Vagina (tissue), 2 donors: ENCODE measurements around the gene ACAN. TPM values are rescaled to one million over a fixed set of nuclear protein-coding genes. Genes with fewer than 3 reads are reported as not detected.

Experiments used
- DNase-seq, 2 donors: peaks; one replicate each; pipeline ENCODE4 v3.0.0-alpha.2; 2017; ENCODE audit errors: extremely low spot score in 2 of 2
- H3K27ac ChIP-seq: fragments of 200-600 bp; sonication (generic); one replicate; pipeline ENCODE4 v1.5.1; 2019
- H3K27me3 ChIP-seq: fragments of 200-600 bp; sonication (generic); one replicate; pipeline ENCODE4 v1.5.1; 2019
- H3K36me3 ChIP-seq, 2 donors: fragments of 200-600 bp; sonication (generic); one replicate each; pipeline ENCODE4 v1.5.1; 2017 to 2019
- H3K4me1 ChIP-seq: fragments of 200-600 bp; sonication (generic); one replicate; pipeline ENCODE4 v1.5.1; 2019
- H3K4me3 ChIP-seq, 2 donors: fragments of 200-600 bp; sonication (generic); 1 replicate in 1 of 2; 2 replicates in 1 of 2; pipeline ENCODE4 v1.5.1; 2016 to 2019
- H3K9me3 ChIP-seq: fragments of 200-600 bp; sonication (generic); one replicate; pipeline ENCODE4 v1.5.1; 2019
- CTCF ChIP-seq, 3 experiments: fragments of 450-650 bp in 2 of 3; fragments of 200-600 bp in 1 of 3; sonication (generic) in 1 of 3; IDR thresholded peaks; one replicate each; pipeline ENCODE4 v1.5.1; 2017 to 2019; ENCODE audit warnings: antibody characterized with exemption in 3 of 3, mild to moderate bottlenecking in 2 of 3, moderate library complexity in 2 of 3
- POLR2A ChIP-seq, 2 donors: fragments of 450-650 bp; IDR thresholded peaks; one replicate each; pipeline ENCODE4 v1.6.1; 2017; ENCODE audit warnings: antibody characterized with exemption in 2 of 2, mild to moderate bottlenecking in 2 of 2, moderate library complexity in 2 of 2
- POLR2AphosphoS5 ChIP-seq, 2 donors: sonication (generic); formaldehyde crosslinking; IDR thresholded peaks; one replicate each; pipeline ENCODE4 v1.9.0; 2017; ENCODE audit warnings: antibody characterized with exemption in 2 of 2, mild to moderate bottlenecking in 2 of 2, low read depth in 1 of 2; ENCODE audit not compliant: insufficient read depth in 1 of 2
- intact Hi-C: fragments of 100-400 bp; cut with DNase I; formaldehyde crosslinking; loops from one replicate; pipeline ENCODE4 v1.15.1; 2023
- total RNA-seq: library from RNA; depleted of rRNA; stranded (reverse); fragments of >200 nt; gene quantifications from one replicate; pipeline ENCODE4 v1.2.3, GENCODE V29; 2016

Gene ACAN
- total RNA-seq, 1 donor from 2014 or later, result 2.0 TPM

GRCh38 chr15:88813960-88814359, 10.7 kb downstream of the ACAN start:
- no peak for DNase-seq
- no peaks in the 10 kb centered on the region for H3K27me3 ChIP-seq
- no peaks in the 10 kb centered on the region for H3K36me3 ChIP-seq
- H3K4me3 ChIP-seq, result no peak overlapping the region
- intact Hi-C loops, result no loop called here
- H3K9me3 ChIP-seq, result no peaks in the 10 kb centered on the region
- H3K4me1 ChIP-seq, result no peaks in the 10 kb centered on the region
- H3K27ac ChIP-seq, result no peak overlapping the region
- TF ChIP-seq POLR2A (IDR thresholded peaks at IDR 0.05) (no peak), POLR2AphosphoS5 (IDR thresholded peaks at IDR 0.05; ENCODE audit: insufficient read depth in 1 of 2, low read depth in 1 of 2) (no peak), CTCF (IDR thresholded peaks at IDR 0.05) (no peak)

DNA sequence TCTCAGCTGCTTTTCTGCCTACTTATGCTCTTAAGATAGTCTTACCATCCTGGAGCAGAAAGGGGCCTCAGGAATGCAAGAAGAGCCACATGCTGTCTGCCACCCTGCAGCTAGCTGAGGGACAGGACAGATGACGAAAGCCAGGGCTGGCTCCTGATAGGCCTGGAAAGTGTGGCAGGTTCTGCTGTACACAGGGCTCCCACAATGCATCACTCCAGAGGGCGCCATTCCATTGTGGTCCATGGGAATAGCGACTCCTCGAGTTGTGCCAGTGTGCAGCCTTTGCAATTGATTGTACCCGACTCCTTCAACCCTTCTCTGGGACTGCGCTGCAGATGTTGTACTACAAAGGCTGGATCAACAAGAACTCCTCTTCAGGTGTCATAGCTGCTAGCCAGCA, 11.2 kb downstream of the ACAN start:
- TF ChIP-seq POLR2AphosphoS5 (IDR thresholded peaks at IDR 0.05; ENCODE audit: insufficient read depth in 1 of 2, low read depth in 1 of 2), result no peak
- TF ChIP-seq CTCF (IDR thresholded peaks at IDR 0.05), result no peak
- TF ChIP-seq POLR2A (IDR thresholded peaks at IDR 0.05), result no peak
- H3K4me1 ChIP-seq, result no peaks in the 10 kb centered on the region
- no peak for DNase-seq
- H3K9me3 ChIP-seq, result no peaks in the 10 kb centered on the region
- H3K27me3 ChIP-seq, result no peaks in the 10 kb centered on the region
- no peak overlapping the region for H3K4me3 ChIP-seq
- no peaks in the 10 kb centered on the region for H3K36me3 ChIP-seq
- H3K27ac ChIP-seq, result no peak overlapping the region
- intact Hi-C loops, result no loop called here

DNA sequence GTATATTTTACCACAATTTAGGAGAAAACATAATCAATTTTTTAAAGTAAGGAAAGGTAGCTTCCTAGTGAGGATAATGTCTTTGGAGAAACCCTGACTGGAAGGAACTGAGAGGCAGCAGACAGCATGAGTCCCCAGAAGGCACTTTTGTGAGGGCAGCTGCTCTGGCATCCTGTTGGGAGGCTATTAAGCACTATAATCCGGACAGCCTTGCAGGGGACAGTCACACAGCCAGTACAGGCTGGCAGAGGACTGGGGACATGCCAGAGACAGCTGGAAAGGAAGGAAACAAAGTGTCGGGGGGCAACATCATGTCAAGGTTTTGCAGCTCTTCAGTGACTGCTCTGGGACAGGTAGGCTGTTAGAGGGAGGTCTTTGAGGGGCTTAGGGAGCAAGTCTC, 15.7 kb downstream of the ACAN start:
- intact Hi-C loops, result no loop called here
- Histone ChIP-seq H3K4me3 (no peak overlapping the region), H3K9me3 (no peaks in the 10 kb centered on the region), H3K4me1 (no peaks in the 10 kb centered on the region), H3K36me3 (no peaks in the 10 kb centered on the region), H3K27ac (no peak overlapping the region), H3K27me3 (no peaks in the 10 kb centered on the region)
- no peak for DNase-seq
- TF ChIP-seq POLR2AphosphoS5 (IDR thresholded peaks at IDR 0.05; ENCODE audit: insufficient read depth in 1 of 2, low read depth in 1 of 2) (no peak), POLR2A (IDR thresholded peaks at IDR 0.05) (no peak), CTCF (IDR thresholded peaks at IDR 0.05) (no peak)

- DNase-seq, result no peak
- Histone ChIP-seq H3K27ac (no peak overlapping the region), H3K27me3 (no peaks in the 10 kb centered on the region), H3K4me1 (no peaks in the 10 kb centered on the region), H3K4me3 (no peak overlapping the region), H3K9me3 (no peaks in the 10 kb centered on the region), H3K36me3 (no peaks in the 10 kb centered on the region)
- intact Hi-C loops, result no loop called here
- TF ChIP-seq POLR2AphosphoS5 (IDR thresholded peaks at IDR 0.05; ENCODE audit: insufficient read depth in 1 of 2, low read depth in 1 of 2) (no peak), POLR2A (IDR thresholded peaks at IDR 0.05) (no peak), CTCF (IDR thresholded peaks at IDR 0.05) (no peak)
Measured at GRCh38 chr15:88821993-88822392, 18.8 kb downstream of the ACAN start.

- H3K36me3 ChIP-seq, result no peaks in the 10 kb centered on the region
- H3K9me3 ChIP-seq, result no peaks in the 10 kb centered on the region
- no peak for DNase-seq
- H3K4me1 ChIP-seq, result no peaks in the 10 kb centered on the region
- H3K27ac ChIP-seq, result no peak overlapping the region
- H3K27me3 ChIP-seq, result no peaks in the 10 kb centered on the region
- intact Hi-C loops, result no loop called here
- no peak overlapping the region for H3K4me3 ChIP-seq
- TF ChIP-seq POLR2AphosphoS5 (IDR thresholded peaks at IDR 0.05; ENCODE audit: insufficient read depth in 1 of 2, low read depth in 1 of 2) (no peak), POLR2A (IDR thresholded peaks at IDR 0.05) (no peak), CTCF (IDR thresholded peaks at IDR 0.05) (no peak)
Measured at GRCh38 chr15:88828791-88829190, 25.6 kb downstream of the ACAN start.
